HFF-Myc (cell line): ENCODE data around the gene OR9Q1.

ENCODE experiments used
- DNase-seq: peaks from one replicate; pipeline ENCODE4 v3.0.0-alpha.2; 2011; ENCODE audit warnings: low read depth; ENCODE audit errors: extremely low read depth
- H3K4me3 ChIP-seq: replicated peaks from 2 replicates; pipeline ENCODE4 v1.5.1; 2011; ENCODE audit warnings: low read depth, mild to moderate bottlenecking, control low read depth, low read length
- TF ChIP-seq, protein P1 (sequence below): IDR thresholded peaks from 2 replicates; pipeline ENCODE4 v1.5.1; 2012; ENCODE audit warnings: mild to moderate bottlenecking, low read depth, low read length, control low read depth; ENCODE audit errors: missing control alignments

OR9Q1 gene, protein sequence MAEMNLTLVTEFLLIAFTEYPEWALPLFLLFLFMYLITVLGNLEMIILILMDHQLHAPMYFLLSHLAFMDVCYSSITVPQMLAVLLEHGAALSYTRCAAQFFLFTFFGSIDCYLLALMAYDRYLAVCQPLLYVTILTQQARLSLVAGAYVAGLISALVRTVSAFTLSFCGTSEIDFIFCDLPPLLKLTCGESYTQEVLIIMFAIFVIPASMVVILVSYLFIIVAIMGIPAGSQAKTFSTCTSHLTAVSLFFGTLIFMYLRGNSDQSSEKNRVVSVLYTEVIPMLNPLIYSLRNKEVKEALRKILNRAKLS

DNA sequence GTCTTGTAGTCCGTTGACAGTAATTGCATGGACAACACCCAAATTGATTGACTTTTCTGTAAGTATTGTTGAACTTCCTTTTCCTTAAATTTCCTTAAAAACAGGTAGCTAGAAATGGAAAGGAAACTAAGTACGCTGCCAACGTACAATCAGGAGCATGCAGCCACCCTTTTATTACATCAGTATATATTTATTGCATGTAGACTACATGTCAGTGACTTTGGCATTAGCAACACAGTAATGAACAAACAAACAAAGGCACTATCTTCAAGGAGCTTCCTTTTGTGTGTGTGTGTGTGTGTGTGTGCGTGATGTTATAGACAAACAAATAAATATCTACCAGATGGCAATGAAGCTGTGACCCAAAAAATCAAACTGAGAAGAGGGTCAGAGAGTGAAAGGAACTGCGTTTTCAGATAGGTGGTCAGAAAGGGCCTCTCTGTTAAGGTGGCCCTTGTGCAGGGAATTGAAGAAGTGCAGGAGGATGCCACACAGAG, at the start of gene OR9Q1:
Gene OR9Q1, plus strand, starts transcription at position 447 of the 497 bp plus-strand sequence. CDS start 155,564 bp downstream, outside the sequence.
- DNase-seq, result no peak
- TF ChIP-seq, protein P1, sequence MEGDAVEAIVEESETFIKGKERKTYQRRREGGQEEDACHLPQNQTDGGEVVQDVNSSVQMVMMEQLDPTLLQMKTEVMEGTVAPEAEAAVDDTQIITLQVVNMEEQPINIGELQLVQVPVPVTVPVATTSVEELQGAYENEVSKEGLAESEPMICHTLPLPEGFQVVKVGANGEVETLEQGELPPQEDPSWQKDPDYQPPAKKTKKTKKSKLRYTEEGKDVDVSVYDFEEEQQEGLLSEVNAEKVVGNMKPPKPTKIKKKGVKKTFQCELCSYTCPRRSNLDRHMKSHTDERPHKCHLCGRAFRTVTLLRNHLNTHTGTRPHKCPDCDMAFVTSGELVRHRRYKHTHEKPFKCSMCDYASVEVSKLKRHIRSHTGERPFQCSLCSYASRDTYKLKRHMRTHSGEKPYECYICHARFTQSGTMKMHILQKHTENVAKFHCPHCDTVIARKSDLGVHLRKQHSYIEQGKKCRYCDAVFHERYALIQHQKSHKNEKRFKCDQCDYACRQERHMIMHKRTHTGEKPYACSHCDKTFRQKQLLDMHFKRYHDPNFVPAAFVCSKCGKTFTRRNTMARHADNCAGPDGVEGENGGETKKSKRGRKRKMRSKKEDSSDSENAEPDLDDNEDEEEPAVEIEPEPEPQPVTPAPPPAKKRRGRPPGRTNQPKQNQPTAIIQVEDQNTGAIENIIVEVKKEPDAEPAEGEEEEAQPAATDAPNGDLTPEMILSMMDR, result no peak
- H3K4me3 ChIP-seq, result no peak within 1 kb of the TSS

DNA sequence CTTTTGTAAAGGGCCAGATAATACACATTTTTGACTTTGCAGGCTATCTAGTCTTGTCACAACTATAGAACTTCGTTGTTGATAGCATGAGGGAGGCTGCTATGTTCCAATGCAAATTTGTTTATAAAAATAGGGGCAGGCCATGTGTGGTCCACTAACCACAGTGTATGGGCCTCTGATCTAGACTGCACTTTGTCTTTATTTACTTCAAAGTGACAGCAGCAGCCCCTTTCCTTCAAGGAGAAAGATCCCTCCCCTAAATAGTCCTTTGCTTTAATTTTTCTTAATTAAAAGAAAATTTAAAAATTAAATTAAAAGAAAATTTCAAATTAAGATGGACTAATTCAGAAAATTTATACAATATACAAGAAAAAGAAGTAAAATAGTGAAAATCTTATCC, 49.5 kb upstream of the OR9Q1 start:
- no peak for DNase-seq
- TF ChIP-seq, protein P1, result no peak
- H3K4me3 ChIP-seq, result no peak overlapping the region

DNA sequence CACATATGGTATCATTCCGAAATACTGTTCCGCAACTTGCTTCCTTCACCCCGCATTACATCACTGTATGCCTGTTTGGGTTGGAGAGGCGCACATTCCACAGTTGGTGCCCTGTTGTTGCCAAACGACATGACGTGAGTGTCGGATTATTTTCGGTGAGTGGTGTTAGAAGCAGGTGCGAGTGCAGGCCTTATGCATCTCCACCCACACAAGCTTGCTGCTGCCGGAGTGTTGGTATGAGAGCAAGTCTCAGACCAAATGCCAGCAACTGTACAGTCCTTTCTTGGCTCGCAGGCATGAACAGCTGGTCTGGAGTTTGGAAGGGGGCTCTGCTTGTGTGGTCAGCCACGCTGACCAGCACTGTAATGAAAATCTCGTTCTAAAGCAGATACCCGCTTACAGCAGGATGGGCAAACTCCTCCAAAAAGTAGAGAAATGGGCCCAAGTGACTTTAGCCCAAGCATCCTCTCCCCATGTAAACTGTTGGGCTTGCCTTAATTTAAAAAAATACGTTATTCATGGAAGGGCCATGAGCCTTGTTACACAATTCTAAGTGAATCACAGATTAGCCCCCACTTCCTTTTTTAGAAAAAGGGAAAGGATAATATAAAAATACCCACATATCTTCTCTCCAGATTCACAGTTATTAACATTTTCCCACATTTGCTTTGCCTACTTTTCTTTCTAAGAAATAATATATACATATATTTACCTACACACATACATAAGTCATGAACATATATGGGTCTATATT, 48.7 kb upstream of the OR9Q1 start:
- TF ChIP-seq, protein P1, result no peak
- no peak overlapping the region for H3K4me3 ChIP-seq
- DNase-seq, result no peak

DNA sequence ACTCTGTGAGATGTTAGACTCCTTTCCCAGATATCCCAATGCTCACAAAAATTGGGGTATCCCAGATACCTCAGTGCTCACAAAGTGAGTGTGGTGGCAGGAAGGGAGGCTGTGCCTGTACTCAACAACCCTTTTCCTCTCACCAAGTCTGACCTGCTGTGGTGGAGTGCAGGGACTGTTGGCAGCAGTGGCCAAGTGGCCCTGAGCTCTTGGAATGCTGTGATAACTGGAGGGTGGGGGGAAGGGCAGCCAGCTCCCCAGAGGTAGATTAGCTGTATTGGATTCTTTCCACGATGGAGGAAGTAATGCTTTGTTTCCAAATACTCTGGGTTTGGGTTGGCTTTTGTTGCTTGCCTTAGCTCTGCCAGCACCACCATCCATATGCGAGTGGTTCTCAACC, 46.0 kb upstream of the OR9Q1 start:
- TF ChIP-seq, protein P1, result no peak
- H3K4me3 ChIP-seq, result no peak overlapping the region
- DNase-seq, result no peak

DNA sequence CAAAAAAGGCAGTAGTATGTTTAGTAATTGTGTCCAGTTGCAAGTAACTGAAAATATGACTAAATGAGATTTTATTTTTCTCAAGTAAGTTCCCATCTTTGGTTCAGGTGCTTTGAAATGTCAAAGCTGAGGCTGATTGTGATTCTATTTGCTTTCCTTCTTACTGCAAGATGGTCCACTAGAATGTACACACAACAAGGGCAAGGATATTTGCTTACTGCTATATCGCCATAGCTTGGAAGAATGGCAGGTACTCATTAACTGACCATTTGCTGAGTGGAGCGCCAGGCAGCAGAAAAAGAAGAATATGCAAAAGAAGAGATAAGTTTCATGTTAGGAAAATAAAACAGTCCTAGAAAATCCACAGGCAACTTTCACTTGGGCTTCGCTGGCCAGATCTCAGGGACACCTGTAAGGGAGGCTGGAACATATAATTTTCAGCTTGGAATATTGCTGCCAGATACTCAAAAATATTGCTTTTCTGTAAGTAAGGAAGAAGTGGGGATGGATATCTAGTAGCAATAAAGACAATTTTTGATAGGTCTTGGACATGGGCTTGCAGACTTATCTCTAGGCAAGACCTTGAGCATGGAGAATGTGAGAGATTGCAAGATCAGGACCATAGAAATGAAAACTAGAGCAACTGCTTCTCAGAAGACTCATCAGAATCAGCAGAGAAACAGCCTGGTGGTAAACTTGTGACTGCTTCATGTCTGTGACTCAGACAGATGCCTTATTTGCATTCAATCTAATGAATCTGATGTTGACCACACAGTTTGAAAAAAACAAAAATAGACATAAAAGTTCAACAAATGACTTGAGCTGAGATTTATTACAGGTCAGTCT, 44.8 kb upstream of the OR9Q1 start:
- H3K4me3 ChIP-seq, result no peak overlapping the region
- TF ChIP-seq, protein P1, result no peak
- no peak for DNase-seq

DNA sequence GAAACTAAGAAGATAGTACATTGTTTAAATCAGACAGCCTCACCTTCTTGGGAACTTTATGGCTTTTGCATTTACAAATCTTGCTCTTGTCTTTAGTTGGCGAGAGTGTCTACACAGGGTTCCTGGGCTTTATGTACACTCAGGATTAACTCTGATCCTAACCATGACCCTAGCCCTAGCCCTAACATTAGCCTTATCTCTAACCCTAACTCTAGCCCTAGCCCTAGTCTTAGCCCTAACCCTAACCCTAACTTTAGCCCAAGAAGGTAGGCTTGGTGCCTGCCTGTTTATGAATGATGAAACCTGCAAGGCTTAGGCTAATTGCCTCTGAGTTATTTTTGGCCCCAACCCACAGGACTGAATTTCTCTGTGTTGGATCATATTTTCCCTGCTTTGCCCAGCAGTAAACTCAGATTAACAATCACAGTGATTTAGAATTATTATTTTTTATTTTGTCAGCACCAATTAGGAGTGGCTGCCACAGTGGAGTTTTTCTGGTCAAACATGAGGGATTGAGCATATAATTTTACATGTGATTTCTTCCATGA, 44.1 kb upstream of the OR9Q1 start:
- no peak overlapping the region for H3K4me3 ChIP-seq
- TF ChIP-seq, protein P1, result no peak
- no peak for DNase-seq
